Measurements from ENCODE around the gene CLSTN1. TPM values are rescaled to one million over a fixed set of nuclear protein-coding genes. Genes with fewer than 3 reads are reported as not detected.

CLSTN1 gene
- total and polyA plus RNA-seq, 12 donors, result 37.1 to 79.8 (median 63.8) TPM

GRCh38 chr1:9844106-9844505 lies 20.3 kb upstream of the CLSTN1 start:
- Histone ChIP-seq H3K36me3 (peaks cover 0 to 6% (median 0%) of the 10 kb centered on the region in 9 donors), H3K4me1 (peaks cover 5 to 63% (median 45%) of the 10 kb centered on the region in 9 donors), H3K4me3 (no peak overlapping the region), H3K9me3 (no peaks in the 10 kb centered on the region), H3K27ac (peak overlapping the region in 7 of 10 donors; percentile 19 to 58 (median 31)), H3K27me3 (no peaks in the 10 kb centered on the region)
- 42 to 47% methylated on average over 12 of the region's 12 CpGs for WGBS, 2 donors
- intact Hi-C loops (cut with DNase I), result no loop called here
- DNase-seq (no peak), ATAC-seq (peak in 4 of 8 donors; percentile 14 to 44 (median 28))
- no peak for TF ChIP-seq CTCF (IDR thresholded peaks at IDR 0.05)

DNA sequence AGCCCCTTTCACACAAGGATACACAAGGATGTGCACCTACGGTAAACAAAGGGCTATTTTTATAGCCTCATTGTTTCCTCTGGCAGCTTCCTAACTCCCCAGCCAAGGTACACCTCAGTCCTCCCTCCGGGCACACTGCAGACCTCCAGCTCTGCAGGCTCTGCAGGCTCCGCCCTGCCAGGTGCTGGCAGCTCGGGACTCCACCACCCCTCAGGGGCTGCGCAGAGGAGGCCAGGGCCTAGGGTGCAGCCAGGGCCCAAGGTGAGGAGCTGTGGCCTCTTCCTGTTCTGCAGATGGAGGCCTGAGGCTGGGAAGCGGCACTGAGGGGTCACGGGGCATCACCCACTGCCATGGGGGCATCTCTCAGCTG lies 19.8 kb upstream of the CLSTN1 start:
- H3K36me3 ChIP-seq, result peaks cover 0 to under 1% (median 0%) of the 10 kb centered on the region in 9 donors
- H3K27me3 ChIP-seq, result no peaks in the 10 kb centered on the region
- no peak for DNase-seq
- intact Hi-C loops (cut with DNase I), result no loop called here
- peak in 7 of 8 donors; percentile 4 to 49 (median 28) for ATAC-seq
- no peaks in the 10 kb centered on the region for H3K9me3 ChIP-seq
- 64 to 69% methylated on average over 7 of the region's 7 CpGs for WGBS, 2 donors
- TF ChIP-seq CTCF (IDR thresholded peaks at IDR 0.05), result no peak
- H3K27ac ChIP-seq, result peak overlapping the region in 7 of 10 donors; percentile 19 to 67 (median 31)
- no peak overlapping the region for H3K4me3 ChIP-seq
- H3K4me1 ChIP-seq, result peaks cover 5 to 58% (median 45%) of the 10 kb centered on the region in 9 donors

- no peak for TF ChIP-seq CTCF (IDR thresholded peaks at IDR 0.05)
- peak in 7 of 8 donors; percentile 25 to 51 (median 35) for ATAC-seq
- WGBS, 2 donors, result 45% methylated on average over 20 of the region's 20 CpGs
- DNase-seq, result peak in 1 of 2 donors; percentile 60
- Histone ChIP-seq H3K4me3 (no peak overlapping the region), H3K27ac (peak overlapping the region in 7 of 10 donors; percentile 19 to 67 (median 33)), H3K9me3 (no peaks in the 10 kb centered on the region), H3K27me3 (no peaks in the 10 kb centered on the region), H3K36me3 (no peaks in the 10 kb centered on the region), H3K4me1 (peaks cover 5 to 52% (median 39%) of the 10 kb centered on the region in 9 donors)
- intact Hi-C loops (cut with DNase I), result no loop called here
Observed at GRCh38 chr1:9842781-9843575, 19.2 kb upstream of the CLSTN1 start.

DNA sequence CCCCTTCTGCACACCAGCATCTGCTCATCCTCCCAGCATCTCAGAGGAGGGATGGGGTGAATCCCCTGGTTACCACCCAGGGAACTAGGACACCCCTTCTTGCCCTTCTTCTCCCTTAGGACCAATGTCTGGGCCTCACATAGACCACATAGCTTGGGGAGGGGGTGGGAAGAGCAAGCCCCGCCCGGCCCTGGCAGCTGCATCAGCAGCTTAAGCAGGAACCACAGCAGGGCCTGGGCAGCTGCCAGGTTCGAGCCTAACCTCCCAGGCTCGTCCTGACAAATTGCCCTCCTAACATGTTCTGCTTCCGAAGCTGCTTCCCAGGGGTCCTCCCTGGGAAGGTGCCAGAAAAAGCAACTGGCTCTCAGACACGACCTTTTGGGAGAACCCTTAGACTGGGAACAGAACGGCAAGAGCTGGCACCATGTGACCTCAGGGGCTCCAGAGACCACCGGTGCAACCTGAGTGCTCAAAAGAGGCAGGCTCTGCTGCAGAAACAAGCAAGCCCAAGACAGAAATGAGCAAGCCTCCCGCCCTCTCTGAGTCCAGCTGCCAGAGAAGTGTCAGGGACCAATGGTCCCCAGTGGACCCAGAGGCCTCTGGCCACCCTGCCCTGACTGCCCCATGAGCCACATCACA lies 18.4 kb upstream of the CLSTN1 start:
- H3K27ac ChIP-seq, result peak overlapping the region in 2 of 10 donors; percentile 33 to 67
- TF ChIP-seq CTCF (IDR thresholded peaks at IDR 0.05), result no peak
- no peaks in the 10 kb centered on the region for H3K36me3 ChIP-seq
- ATAC-seq (no peak), DNase-seq (no peak)
- H3K9me3 ChIP-seq, result no peaks in the 10 kb centered on the region
- peaks cover 5 to 44% (median 31%) of the 10 kb centered on the region in 9 donors for H3K4me1 ChIP-seq
- intact Hi-C loops (cut with DNase I), result no loop called here
- WGBS, 2 donors, result 48 to 55% methylated on average over 9 of the region's 9 CpGs
- H3K27me3 ChIP-seq, result no peaks in the 10 kb centered on the region
- H3K4me3 ChIP-seq, result no peak overlapping the region

All from heart right ventricle (tissue), 16 donors.